HepG2 (cell line): ENCODE measurements around the gene COX6A2. TPM values are rescaled to one million over a fixed set of nuclear protein-coding genes. Genes with fewer than 3 reads are reported as not detected.

ENCODE experiments used
- ATAC-seq: fragments of 200-7000 bp; cut with Tn5 transposase; 3 replicates; pipeline ENCODE4 v1.9.1; 2020; ENCODE audit warnings: mild to moderate bottlenecking, moderate library complexity
- BruUV-seq: library from RNA; stranded (reverse); fragments of 400-500 nt; replicated peaks from 2 replicates; lab custom pipeline; 2021; lab: Mats Ljungman, UMichigan
- CTCF ChIA-PET: fragments of 300-600 bp; formaldehyde crosslinking; extraction: SDS; loops from one replicate; lab custom pipeline; 2021; ENCODE audit warnings: low total read pairs, inconsistent platforms, low intra/inter-chr PET ratio; lab: Yijun Ruan, JAX
- POLR2A ChIA-PET: fragments of 350-600 bp; sonication (Branson Sonifier 250); formaldehyde crosslinking; loops from one replicate; lab custom pipeline; 2020; ENCODE audit warnings: antibody characterized with exemption, inconsistent platforms; lab: Yijun Ruan, JAX
- DNase-seq: peaks from one replicate; pipeline ENCODE4 v3.0.0-alpha.2; 2015; ENCODE audit warnings: low spot score
- FAIRE-seq: peaks from 3 replicates; lab custom pipeline; 2011; peaks lifted over from hg19 to GRCh38; lab: Jason Lieb, UNC
- H2AFZ ChIP-seq: one replicate; pipeline ENCODE4 v1.6.1; 2011; ENCODE audit warnings: low read length, inconsistent platforms
- H3K27ac ChIP-seq: fragments of 300-600 bp; 3 replicates; pipeline ENCODE4 v1.8.0; 2011; ENCODE audit warnings: mixed run types, mild to moderate bottlenecking, mixed read lengths, low read length, inconsistent platforms; ENCODE audit not compliant: insufficient read depth; ENCODE audit errors: extremely low read length
- H3K27me3 ChIP-seq, 2 experiments: fragments of 200-600 bp in 1 of 2; 2 replicates in 1 of 2; 3 replicates in 1 of 2; pipeline versions ENCODE4 v1.6.0 to v1.8.0; 2011; ENCODE audit warnings: low read length in 2 of 2, mild to moderate bottlenecking in 2 of 2, moderate library complexity in 2 of 2, inconsistent platforms in 1 of 2; ENCODE audit not compliant: insufficient read depth in 2 of 2, control insufficient read depth in 1 of 2
- H3K36me3 ChIP-seq, 2 experiments: fragments of 200-600 bp in 1 of 2; replicated peaks in 1 of 2; 2 replicates in 1 of 2; 3 replicates in 1 of 2; pipeline versions ENCODE4 v1.5.1 to v1.8.0; 2011; ENCODE audit warnings: low read length in 2 of 2, inconsistent platforms in 1 of 2; ENCODE audit not compliant: insufficient read depth in 2 of 2, control insufficient read depth in 1 of 2
- H3K4me1 ChIP-seq: 2 replicates; pipeline ENCODE4 v1.5.1; 2012; ENCODE audit warnings: low read length, inconsistent platforms; ENCODE audit not compliant: insufficient read depth
- H3K4me2 ChIP-seq: 2 replicates; pipeline ENCODE4 v1.6.0; 2011; ENCODE audit warnings: low read depth, low read length, inconsistent platforms
- H3K4me3 ChIP-seq, 3 experiments: fragments of 200-600 bp in 1 of 3; sonication (generic), shearing (Covaris generic) in 1 of 3; replicated peaks in 1 of 3; 2 replicates each; pipeline ENCODE4 v1.5.1; 2011 to 2016; ENCODE audit warnings: low read length in 3 of 3, inconsistent platforms in 2 of 3, low read depth in 2 of 3, mild to moderate bottlenecking in 2 of 3, control low read depth in 1 of 3, mixed read lengths in 1 of 3; ENCODE audit not compliant: insufficient read depth in 1 of 3
- H3K79me2 ChIP-seq: one replicate; pipeline ENCODE4 v1.6.1; 2011; ENCODE audit warnings: low read length, inconsistent platforms; ENCODE audit not compliant: insufficient read depth
- H3K9ac ChIP-seq: 2 replicates; pipeline ENCODE4 v1.6.0; 2011; ENCODE audit warnings: mild to moderate bottlenecking, low read depth, low read length, inconsistent platforms; ENCODE audit not compliant: insufficient read depth
- H3K9me3 ChIP-seq: 2 replicates; pipeline ENCODE4 v1.5.1; 2012; ENCODE audit warnings: mild to moderate bottlenecking, low read length
- H4K20me1 ChIP-seq: 2 replicates; pipeline ENCODE4 v1.6.0; 2011; ENCODE audit warnings: inconsistent platforms, mild to moderate bottlenecking, low read length, moderate library complexity; ENCODE audit not compliant: insufficient read depth
- ARNTL ChIP-seq: sonication (generic); formaldehyde crosslinking; IDR thresholded peaks from 2 replicates; pipeline ENCODE4 v1.4.0; 2020; ENCODE audit warnings: mild to moderate bottlenecking, missing genetic modification reagents
- FOXO1 ChIP-seq: sonication (generic); formaldehyde crosslinking; IDR thresholded peaks from 2 replicates; pipeline ENCODE4 v1.4.0; 2020; ENCODE audit warnings: missing genetic modification reagents
- POLR2G ChIP-seq: fragments of 200-400 bp; formaldehyde crosslinking; IDR thresholded peaks from 2 replicates; pipeline ENCODE4 v1.6.1; 2018; ENCODE audit warnings: mild to moderate bottlenecking, low read depth, low read length, moderate library complexity
- SMAD3 ChIP-seq: sonication (generic); formaldehyde crosslinking; IDR thresholded peaks from 2 replicates; pipeline ENCODE4 v1.4.0; 2020; ENCODE audit warnings: missing genetic modification reagents
- STAT5B ChIP-seq: sonication (generic); formaldehyde crosslinking; IDR thresholded peaks from 2 replicates; pipeline ENCODE4 v1.4.0; 2020; ENCODE audit warnings: missing genetic modification reagents
- THAP9 ChIP-seq: sonication (generic); formaldehyde crosslinking; IDR thresholded peaks from 2 replicates; pipeline ENCODE4; 2020; ENCODE audit warnings: missing genetic modification reagents, mild to moderate bottlenecking, borderline replicate concordance
- ZBTB26 ChIP-seq: IDR thresholded peaks from 2 replicates; pipeline ENCODE4 v1.6.1; 2016; ENCODE audit warnings: missing compliant biosample characterization, missing genetic modification reagents, borderline replicate concordance
- WGBS: methylation state at CpG from one replicate; pipeline ENCODE4 v1.1.6; 2017; ENCODE audit warnings: low lambda C conversion rate; 5-methylcytosine and 5-hydroxymethylcytosine counted together
- in situ Hi-C: cut with HindIII; loops from 2 replicates; pipeline ENCODE4 v1.10.0; 2017; ENCODE audit warnings: low pct_unique_long_range_greater_than_20kb; ENCODE audit not compliant: extremely low pct_ligation_motif_present
- intact Hi-C: fragments of 100-400 bp; cut with micrococcal nuclease; formaldehyde crosslinking; loops from one replicate; pipeline ENCODE4 v1.10.0; 2022; ENCODE audit not compliant: unreplicated experiment
- polyA plus RNA-seq, 8 experiments: library from polyadenylated mRNA; depleted of rRNA in 3 of 8; stranded (reverse) in 7 of 8; unstranded in 1 of 8; fragments of >200 nt; fragmentation: Illumina TruSeq in 4 of 8; extraction: Trizol in 4 of 8; gene quantifications; 2 replicates each; pipeline versions ENCODE4 v1.2.1 to v1.2.3, GENCODE V29; 2011 to 2016; ENCODE audit warnings: low read depth in 4 of 8, missing spikeins in 1 of 8, mixed read lengths in 1 of 8; ENCODE audit not compliant: insufficient read depth in 1 of 8
- total RNA-seq, 5 experiments: library from RNA; depleted of rRNA; stranded (reverse); fragments of >200 nt; fragmentation: Illumina TruSeq; extraction: Trizol; gene quantifications; 2 replicates each; pipeline ENCODE4 v1.2.3, GENCODE V29; 2016; ENCODE audit warnings: low read depth in 1 of 5
- TF ChIP-seq, protein P1 (sequence below): sonication (generic); formaldehyde crosslinking; conservative IDR thresholded peaks from 2 replicates; pipeline ENCODE4 v1.5.0; 2020; ENCODE audit warnings: missing genetic modification reagents
- TF ChIP-seq, protein P2 (sequence below): IDR thresholded peaks from 2 replicates; pipeline ENCODE4 v1.6.1; 2016; ENCODE audit warnings: low read depth, borderline replicate concordance

The COX6A2 gene
- total and polyA plus RNA-seq, 2 of the 13 experiments (the other 11 are each of a cell fraction or from before 2014, with no cell fraction given): not detected

- Histone ChIP-seq H3K9me3 (no peaks in the 10 kb centered on the region), H3K79me2 (peaks cover 16% of the 10 kb centered on the region), H3K4me2 (peak overlapping the region; percentile 80), H3K36me3 (peaks cover 0 to 2% of the 10 kb centered on the region in 2 experiments; a peak in 1 of 5 replicates), H3K4me3 (no peak overlapping the region), H2AFZ (no peak overlapping the region), H4K20me1 (peaks cover 32% of the 10 kb centered on the region), H3K9ac (no peak overlapping the region), H3K27ac (no peak overlapping the region), H3K27me3 (no peaks in the 10 kb centered on the region), H3K4me1 (peaks cover 62% of the 10 kb centered on the region)
- no TSS peak for BruUV-seq
- FAIRE-seq (no peak), ATAC-seq (no peak), DNase-seq (no peak)
- ChIA-PET POLR2A (interaction anchor here (0.7 to 1.8 kb wide), 5 partner anchors 56 to 456 kb away, joined by 3 to 7 read pairs (median 6); partner anchors contain the start of genes FUS and RUSF1), CTCF (interaction anchor here (1.3 kb wide), 1 partner anchor 9 kb away, joined by 5 read pairs; the partner anchor contains the start of gene ZNF843)
- intact Hi-C loops: no loop called here
- in situ Hi-C loops: loop anchor here (10.0 kb wide), 1 partner anchor 422 kb away; the partner anchor contains the start of gene ZNF267
- 40% methylated on average over 3 of the region's 3 CpGs for WGBS
- TF ChIP-seq ARNTL (CRISPR knock-in tag) (0 out of 2 replicates have a peak, but pooled peaks have one; percentile 12), FOXO1 (CRISPR knock-in tag) (no peak), POLR2G (0 out of 2 replicates have a peak, but pooled peaks have one; percentile 6)
These were observed 24.5 kb upstream of the COX6A2 start for GRCh38 chr16:31452631-31453106.

- peaks cover 53% of the 10 kb centered on the region for H3K4me1 ChIP-seq
- ChIA-PET POLR2A (interaction anchor here (0.6 to 2.6 kb wide), 10 partner anchors 8 to 501 kb away, joined by 3 to 8 read pairs (median 4); partner anchors contain the start of genes ARMC5, FUS, RUSF1 and TGFB1I1), CTCF (interaction anchor here (1.3 kb wide), 1 partner anchor 9 kb away, joined by 5 read pairs; the partner anchor contains the start of gene ZNF843)
- peak; percentile 90 for ATAC-seq
- H3K4me2 ChIP-seq: peak overlapping the region; percentile 52
- BruUV-seq: no TSS peak
- no peak overlapping the region for H2AFZ ChIP-seq
- peak; percentile 46 for FAIRE-seq
- H3K9ac ChIP-seq: no peak overlapping the region
- no peak overlapping the region for H3K27ac ChIP-seq
- intact Hi-C loops: no loop called here
- H3K27me3 ChIP-seq: no peaks in the 10 kb centered on the region
- in situ Hi-C loops: loop anchor here (10.0 kb wide), 1 partner anchor 423 kb away; the partner anchor contains the start of gene ZNF267
- WGBS: 25% methylated on average over 11 of the region's 11 CpGs
- H3K9me3 ChIP-seq: no peaks in the 10 kb centered on the region
- H3K4me3 ChIP-seq: 0 out of 6 replicates have a peak overlapping the region, but pooled peaks of 1 of the 3 experiments have one; percentile 29
- peaks cover 8% of the 10 kb centered on the region for H3K79me2 ChIP-seq
- peaks cover 23% of the 10 kb centered on the region for H4K20me1 ChIP-seq
- DNase-seq: peak; percentile 81
- no peaks in the 10 kb centered on the region for H3K36me3 ChIP-seq
- TF ChIP-seq, protein P1, sequence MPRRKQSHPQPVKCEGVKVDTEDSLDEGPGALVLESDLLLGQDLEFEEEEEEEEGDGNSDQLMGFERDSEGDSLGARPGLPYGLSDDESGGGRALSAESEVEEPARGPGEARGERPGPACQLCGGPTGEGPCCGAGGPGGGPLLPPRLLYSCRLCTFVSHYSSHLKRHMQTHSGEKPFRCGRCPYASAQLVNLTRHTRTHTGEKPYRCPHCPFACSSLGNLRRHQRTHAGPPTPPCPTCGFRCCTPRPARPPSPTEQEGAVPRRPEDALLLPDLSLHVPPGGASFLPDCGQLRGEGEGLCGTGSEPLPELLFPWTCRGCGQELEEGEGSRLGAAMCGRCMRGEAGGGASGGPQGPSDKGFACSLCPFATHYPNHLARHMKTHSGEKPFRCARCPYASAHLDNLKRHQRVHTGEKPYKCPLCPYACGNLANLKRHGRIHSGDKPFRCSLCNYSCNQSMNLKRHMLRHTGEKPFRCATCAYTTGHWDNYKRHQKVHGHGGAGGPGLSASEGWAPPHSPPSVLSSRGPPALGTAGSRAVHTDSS: no peak
- TF ChIP-seq ZBTB26 (CRISPR knock-in tag): peak; percentile 38; the same call in 1 of the 2 replicates
- TF ChIP-seq, protein P2, sequence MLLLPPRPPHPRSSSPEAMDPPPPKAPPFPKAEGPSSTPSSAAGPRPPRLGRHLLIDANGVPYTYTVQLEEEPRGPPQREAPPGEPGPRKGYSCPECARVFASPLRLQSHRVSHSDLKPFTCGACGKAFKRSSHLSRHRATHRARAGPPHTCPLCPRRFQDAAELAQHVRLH (CRISPR knock-in tag): no peak
- TF ChIP-seq SMAD3: 0 out of 2 replicates have a peak, but pooled peaks have one; percentile 26
- no peak for TF ChIP-seq STAT5B (CRISPR knock-in tag)
- no peak for TF ChIP-seq THAP9
These were observed 23.7 kb upstream of the COX6A2 start for GRCh38 chr16:31451681-31452351.
